NCI-H748 (cell line): ENCODE results near the gene ARMC7.
"Not testable (repeated sequence)": the region's sequence is repeated elsewhere in the genome, so short reads cannot be mapped to it uniquely, and the experiment has no call there.

Source experiments
- DNase-seq: peaks from one replicate; lab custom pipeline; 2025; ENCODE audit not compliant: unreplicated experiment; lab: John Stamatoyannopoulos, UW

ARMC7 gene

DNA sequence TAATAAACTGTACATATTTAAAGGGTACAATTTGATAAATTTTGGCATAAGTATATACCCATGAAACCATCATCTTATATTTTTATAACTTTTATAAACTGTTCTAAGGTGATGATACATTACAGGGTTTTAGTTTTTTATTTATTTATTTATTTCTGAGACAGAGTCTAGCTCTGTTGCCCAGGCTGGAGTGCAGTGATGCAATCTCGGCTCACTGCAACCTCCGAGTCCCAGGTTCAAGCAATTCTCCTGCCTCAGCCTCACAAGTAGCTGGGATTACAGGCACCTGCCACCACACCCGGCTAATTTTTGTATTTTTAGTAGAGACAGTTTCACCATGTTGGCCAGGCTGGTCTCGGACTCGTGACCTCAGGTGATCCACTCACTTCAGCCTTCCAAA is 18.2 kb downstream of the ARMC7 start:
- not testable (repeated sequence) for DNase-seq

DNA sequence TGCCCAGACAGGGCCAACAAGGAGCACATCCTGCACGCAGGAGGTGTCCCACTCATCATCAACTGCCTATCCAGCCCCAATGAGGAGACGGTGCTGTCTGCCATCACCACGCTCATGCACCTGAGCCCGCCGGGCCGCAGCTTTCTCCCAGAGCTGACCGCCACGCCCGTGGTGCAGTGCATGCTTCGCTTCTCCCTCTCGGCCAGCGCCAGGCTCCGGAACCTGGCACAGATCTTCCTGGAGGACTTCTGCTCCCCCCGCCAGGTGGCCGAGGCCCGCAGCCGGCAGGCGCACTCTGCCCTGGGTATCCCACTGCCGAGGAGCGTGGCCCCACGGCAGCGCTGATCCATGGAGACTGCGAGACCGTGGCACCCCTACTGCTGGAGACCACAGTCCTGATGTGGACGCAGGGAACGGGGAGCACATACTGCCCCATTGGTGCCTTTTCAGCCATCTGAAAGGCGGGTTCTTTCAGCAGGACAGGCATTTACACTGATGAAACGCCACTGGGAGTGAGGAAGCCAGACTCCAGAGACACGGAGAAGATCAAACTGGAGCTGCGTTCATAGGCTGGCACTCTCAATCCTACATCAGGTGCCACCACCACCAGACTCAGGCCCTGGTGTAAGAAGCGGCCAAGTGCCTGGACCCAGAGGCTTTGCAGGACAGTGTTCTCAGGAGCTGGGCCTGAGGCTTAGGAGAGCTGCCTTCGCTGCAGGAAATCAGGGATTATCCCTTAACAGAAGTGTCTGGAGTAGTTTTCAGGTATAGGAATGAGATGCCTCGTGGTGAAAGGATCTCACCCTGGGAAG is 19.1 kb downstream of the ARMC7 start:
- DNase-seq, result no peak

DNA sequence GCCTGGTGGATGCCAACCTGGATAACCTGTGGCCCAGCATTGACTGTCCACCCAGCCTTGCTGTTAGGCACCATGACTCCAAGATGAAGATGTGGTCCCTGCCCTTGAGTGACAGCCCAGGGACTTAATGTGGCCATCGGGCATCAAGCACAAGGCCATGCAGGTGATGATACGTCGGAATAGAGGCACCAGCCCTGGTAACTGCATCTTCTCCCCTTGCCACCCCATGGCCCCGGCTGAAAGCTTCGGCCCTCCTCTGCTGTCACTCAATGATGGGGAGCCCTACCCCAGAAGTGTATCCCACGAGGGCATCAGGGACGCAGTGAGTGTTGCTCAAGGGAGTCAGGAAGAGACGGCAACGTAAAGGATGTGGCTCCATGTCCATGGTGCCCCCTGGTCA is 19.8 kb downstream of the ARMC7 start:
- DNase-seq, result no peak

DNA sequence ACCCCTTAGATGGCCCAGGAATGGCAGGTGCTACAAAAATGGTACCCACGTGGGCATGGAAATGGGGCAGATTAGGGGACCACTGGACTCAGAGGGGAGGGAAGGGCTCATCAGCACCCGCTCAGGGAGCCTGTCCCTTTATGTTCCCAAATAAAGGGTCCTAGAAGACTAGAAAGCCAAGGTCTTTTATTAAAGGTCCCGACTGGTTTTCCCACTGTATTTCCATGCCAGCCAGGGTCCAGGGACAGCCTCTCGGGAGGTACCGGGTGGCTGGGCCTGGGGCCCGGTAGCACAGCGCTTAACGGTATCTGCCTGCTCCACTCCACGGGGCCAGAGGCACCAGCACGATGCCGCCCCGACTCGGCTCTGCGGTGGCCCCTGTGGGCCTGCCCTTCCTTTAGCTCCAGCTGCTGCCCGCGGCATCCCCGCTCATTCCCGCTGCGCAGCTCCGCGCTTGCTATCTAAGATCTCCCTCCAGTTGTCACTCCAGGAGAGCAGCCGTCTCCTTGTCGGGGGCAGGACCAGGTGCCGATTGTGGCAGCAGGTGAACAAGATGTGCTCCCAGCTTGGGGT is 20.4 kb downstream of the ARMC7 start:
- DNase-seq, result no peak

DNA sequence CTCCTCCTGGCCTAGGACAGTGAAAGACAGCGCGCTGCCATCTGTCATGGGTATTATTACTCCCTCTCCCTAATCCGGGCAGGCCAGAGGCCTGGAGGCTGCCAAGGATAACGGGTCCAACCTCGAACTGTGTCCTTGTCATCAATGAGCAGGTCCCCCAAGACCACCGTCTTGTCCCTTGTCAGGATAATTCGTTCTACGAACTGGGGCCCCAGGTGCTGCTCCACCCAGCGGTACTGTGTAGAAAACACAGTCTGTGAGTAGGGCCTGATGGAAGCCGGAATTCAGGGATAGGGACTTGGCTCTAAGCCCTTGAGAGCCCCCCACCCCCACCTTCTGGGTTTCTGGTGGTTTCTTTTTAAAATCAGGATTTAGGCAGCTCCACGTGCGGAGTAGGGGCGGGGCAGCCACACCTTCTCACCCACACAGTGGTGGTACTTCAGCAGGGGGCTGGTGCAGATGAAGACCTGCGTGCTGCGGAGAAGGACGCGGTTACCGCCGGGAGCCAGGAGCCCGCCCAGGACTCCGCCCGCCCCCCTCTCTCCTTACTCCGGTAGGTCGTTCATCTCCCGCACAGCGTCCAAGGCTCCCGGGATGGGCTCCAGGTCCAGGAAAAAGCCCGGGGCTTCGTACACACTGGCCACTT is 21.0 kb downstream of the ARMC7 start:
- peak; percentile 52 for DNase-seq

DNA sequence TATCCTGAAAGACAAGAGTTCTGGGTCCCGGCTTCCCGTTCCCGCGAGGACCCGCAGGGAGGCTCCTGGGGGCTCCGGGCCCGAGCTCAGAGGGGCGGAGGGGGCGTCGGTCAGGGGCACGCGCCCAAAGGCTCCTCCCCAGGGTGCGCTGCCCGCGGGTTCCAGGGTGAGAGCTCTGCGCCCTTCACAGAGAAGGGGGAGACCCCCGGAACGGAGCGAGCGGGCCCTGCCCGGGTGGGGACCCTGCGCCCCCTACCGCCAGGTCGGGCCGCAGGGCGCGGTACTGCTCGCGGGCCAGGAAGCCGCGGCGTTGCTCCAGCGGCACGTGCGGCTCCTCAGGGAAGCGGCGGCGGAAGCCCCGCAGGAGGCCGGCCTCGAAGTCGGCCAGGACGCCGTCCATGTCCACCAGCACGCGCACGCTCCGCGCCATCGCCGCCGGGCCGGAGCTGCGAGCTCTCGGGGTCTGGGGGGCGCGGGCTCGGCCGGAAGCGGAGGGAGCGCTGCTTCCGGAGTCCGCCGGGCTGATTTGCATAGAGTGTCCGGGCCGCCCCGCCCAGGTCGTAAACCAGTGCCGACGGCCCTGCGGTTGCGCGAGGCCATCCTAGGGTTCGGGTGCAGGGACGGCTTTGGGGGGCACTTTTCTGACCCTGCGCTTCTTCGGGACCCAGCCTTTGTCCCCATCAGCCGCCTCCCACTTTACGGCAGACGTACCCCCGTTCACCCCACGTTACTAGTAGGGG is 21.7 kb downstream of the ARMC7 start, which contains the start of gene NT5C:
TSS of gene NT5C (minus strand) at position 465 of the 740 bp plus-strand sequence. CDS start at position 430, 35 bp downstream.
- DNase-seq, result peak; percentile 86

DNA sequence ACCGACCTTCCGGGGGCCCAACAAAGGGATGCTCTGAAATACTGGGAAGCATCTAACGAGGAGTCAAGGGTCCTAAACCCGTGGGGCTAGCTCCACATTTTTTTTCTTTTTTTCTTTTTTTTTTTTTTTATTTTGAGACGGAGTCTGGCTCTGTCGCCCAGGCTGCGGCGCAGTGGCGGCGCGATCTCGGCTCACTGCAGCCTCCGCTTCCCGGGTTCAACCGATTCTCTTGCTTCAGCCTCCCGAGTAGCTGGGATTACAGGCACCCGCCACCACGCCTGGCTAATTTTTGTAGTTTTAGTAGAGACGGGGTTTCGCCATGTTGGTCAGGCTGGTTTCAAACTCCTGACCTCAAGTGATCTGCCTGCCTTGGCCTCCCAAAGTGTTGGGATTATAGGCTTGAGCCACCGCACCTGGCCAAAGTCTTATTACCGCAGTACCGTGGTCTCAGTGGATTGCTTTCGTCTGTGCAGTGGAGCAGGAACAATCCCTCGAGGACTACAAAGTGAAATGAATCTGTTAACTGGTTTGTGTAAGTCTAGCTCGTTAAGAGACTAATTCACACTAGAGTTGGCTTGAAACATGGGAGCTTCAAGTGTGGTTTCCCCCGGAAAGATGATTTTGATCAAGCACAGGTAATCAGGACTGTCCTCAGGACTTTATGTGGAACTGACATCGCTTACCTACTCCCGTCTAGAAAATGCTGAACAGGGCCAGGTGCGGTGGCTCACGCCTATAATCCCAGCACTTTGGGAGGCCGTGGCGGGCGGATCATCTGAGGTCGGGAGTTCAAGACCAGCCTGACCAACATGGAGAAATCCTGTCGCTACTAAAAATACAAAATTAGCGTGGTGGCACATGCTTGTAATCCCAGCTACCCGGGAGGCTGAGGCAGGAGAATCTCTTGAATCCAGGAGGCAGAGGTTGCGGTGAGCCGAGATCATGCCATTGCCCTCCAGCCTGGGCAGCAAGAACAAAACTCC is 22.5 kb downstream of the ARMC7 start:
- not testable (repeated sequence) for DNase-seq

DNA sequence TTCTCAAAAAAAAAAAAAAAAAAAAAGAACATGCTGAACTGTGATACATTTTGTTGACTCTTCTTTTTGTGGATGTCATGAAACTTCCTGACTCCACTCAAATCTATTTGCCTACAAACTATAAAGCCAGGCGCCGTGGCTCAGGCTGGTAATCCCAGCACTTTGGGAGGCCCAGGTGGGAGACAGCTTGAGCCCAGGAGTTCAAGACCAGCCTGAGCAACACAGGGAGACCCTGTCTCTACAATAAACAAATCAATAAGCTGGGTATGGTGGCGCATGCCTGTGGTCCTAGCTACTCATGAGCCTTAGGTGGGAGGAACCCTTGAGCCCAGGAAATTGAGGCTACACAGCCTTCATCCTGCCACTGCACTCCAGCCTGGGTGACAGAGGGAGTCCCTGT is 23.2 kb downstream of the ARMC7 start:
- no peak for DNase-seq

DNA sequence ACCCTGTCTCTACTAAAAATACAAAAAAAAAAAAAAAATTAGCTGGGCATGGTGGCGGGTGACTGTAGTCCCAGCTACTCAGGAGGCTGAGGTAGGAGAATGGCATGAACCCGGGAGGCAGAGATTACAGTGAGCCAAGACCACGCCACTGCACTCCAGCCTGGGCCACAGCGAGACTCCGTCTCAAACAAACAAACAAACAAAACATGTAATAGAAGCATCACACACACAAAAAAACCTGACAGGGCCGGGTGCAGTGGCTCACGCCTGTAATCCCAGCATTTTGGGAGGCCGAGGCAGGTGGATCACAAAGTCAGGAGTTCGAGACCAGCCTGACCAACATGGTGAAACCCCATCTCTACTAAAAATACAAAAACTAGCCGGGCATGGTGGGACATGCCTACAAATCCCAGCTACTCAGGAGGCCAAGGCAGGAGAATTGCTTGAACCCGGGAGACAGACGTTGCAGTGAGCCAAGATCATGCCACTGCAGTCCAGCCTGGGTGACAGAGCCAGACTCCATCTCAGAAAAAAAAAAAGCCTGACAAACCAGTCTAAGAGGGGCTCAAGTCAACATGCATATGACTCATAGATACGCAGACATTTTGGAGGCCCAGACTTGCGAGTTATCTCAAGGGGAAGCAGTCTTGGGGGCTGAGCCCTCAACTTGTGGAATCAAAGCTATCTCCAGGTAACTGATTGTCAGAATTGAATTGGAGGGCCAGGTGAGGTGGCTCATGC is 24.0 kb downstream of the ARMC7 start:
- not testable (repeated sequence) for DNase-seq

DNA sequence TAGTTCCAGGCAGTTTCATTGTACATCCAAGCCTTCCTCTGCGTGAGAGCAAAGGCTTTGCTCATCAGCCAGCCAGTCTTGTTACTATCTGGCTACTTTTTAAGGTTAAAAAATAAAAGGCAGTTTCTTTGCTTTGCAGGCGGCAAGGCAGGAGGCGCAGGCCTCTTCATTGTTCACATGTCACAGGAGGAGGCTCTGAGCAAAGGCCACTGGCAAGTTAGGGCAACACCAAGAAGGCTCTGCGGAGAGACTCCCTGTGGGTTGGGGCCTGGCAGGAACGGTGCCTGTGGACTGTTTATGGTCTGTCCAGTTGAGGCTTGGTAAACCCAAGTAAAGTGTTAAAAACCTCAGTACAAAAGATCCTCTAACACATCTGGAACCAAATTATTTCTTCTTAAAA is 25.7 kb downstream of the ARMC7 start:
- DNase-seq, result no peak

DNA sequence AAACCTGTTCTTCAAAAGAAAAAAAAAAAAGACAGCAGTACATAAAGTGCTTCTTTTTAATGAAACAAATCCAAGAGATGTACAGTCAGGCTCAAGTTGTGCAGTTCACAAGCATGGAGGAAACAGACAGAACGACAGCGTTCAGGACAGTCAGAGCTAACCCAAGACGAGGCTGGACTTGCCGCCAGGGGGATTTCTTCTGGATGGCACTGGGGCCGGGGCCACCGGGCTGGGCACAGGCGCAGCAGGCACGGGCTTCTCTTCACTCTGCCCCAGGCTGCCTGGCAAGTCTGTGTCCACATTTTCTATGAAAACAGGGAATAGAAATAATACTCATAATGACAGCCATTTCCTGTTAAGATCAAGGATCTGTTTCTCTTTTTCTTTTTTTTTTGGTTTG is 26.2 kb downstream of the ARMC7 start:
- no peak for DNase-seq

DNA sequence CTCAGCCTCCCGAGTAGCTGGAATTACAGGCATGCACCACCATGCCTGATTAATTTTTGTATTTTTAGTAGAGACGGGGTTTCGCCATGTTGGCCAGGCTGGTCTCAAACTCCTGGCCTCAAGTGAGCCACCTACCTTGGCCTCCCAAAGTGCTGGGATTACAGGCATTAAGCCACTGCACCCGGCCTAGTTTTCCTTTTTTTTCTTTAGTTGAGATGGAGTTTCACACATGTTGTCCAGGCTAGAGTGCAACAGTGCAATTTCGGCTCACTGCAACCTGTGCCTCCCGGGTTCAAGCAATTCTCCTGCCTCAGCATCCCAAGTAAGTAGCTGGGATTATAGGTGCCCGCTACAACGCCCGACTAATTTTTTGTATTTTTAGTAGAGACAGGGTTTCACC is 28.0 kb downstream of the ARMC7 start:
- DNase-seq, result not testable (repeated sequence)

DNA sequence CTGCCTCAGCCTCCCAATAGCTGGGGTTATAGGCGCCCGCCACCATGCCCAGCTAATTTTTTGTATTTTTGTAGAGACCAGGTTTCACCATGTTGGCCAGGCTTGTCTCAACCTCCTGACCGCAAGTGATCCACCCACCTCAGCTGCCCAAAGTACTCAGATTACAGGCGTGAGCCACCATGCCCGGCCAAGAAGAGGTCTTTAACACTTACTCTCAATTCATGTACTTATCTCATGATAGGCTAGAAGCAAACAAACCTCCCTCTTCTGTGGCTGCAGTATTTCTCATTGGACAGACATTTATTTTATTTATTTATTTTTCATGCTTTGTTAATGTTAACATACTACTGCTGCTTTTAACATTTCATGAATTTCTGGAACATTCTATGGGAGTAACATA is 28.8 kb downstream of the ARMC7 start:
- no peak for DNase-seq

DNA sequence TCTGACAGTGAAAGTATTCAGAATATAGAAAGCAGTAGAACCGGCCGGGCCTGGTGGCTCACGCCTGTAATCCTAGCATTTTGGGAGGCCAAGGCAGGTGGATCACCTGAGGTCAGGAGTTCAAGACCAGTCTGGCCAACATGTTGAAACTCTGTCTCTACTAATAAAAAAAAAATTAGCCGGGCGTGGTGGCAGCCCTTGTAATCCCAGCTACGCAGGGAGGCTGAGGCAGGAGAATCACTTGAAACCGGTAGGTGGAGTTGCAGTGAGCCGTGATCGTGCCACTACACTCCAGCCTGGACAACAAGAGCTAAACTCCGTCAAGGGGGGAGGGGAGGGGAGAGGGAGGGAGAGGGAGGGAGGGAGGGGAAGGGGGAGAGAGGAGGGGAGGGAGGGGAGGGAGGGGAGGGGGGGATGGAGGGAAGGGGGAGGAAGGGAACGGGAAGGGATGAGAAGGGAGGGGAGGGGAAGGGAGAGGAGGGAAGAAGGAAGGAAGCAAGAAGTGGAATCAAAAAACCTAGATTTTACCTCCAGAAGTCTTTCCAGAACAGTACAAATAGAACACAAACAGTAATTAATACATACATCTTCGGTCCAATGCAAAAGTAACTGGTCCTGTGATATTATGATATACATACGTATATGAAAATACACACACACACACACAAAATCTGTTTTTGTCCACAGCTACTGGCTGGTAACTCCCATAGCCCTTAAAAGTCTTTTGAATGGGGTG is 32.6 kb downstream of the ARMC7 start:
- DNase-seq, result no peak

DNA sequence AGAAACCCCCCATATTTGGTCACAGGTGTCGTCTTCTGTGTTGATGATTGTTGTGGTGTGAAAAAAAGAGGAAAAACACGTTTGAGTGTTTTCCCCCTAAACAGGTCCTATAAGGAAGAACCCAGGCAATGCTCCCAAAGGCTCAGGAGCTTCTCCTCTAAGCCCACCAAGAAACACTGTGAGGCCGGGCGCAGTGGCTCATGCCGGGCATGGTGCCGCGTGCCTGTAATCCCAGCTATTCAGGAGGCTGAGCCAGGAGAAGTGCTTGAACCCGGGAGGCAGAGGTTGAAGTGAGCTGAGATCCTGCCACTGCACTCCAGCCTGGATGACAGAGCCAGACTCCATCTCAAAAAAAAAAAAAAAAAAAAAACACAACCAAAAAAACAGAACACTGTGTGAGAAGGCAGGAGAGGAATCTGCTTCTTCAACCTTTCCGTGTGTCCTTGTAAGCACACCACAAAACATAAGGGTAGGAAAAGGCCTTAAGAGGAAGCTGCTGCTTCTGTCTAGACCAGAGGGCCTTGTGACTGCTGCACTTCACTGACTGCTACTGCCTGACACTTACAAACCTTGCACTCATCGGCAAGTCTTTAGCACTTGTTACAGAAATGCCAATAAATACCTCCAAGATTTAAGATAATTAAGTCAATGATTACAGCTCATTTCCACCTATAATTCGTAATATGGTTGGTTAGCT is 35.2 kb downstream of the ARMC7 start:
- no peak for DNase-seq

DNA sequence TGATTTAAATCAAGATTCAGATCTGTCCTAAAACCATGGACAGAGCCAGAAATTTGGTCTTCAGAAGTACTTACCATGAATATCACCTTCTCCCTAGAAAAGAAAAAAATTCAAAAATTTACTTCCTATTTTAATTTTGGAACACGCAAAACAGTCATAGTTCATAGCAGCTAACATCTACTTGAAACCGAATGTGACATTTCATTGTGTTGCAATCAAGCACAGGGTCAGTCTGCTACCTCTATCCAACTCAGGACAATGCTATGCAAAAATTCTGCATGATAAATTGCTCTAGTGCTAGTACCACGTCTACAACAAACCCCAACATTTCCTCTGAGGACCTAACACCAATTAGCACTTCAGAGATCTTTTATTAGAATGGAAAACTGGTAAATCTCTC is 36.8 kb downstream of the ARMC7 start:
- no peak for DNase-seq

DNA sequence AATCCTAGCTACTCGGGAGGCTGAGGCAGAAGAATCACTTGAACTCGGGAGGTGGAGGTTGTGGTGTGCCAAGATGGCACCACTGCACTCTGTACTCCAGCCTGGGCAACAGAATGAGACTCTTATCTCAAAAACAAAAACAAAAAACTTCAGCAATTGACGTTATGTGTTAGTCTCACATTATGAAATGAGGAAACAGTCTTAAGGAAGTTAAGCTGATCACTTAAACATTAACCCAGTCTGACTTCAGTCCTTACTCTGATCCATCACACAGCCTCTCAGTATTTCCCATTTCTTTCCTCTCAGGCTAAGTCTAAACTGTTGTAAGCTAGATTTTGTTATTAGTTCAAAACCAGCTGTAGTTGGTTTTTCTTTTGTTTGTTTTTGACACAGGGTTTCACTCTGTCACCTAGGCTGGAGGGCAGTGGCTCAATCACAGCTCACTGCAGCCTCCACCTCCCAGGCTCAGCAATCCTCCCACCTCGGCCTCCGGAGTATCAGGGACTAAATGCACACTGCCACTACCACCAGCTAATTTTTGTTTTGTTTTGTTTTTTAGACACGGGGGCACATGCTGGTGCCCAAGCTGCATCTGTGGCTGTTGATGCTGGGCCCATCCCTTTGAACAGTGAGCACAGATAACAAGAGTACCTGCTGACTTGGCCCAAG is 38.2 kb downstream of the ARMC7 start:
- no peak for DNase-seq

DNA sequence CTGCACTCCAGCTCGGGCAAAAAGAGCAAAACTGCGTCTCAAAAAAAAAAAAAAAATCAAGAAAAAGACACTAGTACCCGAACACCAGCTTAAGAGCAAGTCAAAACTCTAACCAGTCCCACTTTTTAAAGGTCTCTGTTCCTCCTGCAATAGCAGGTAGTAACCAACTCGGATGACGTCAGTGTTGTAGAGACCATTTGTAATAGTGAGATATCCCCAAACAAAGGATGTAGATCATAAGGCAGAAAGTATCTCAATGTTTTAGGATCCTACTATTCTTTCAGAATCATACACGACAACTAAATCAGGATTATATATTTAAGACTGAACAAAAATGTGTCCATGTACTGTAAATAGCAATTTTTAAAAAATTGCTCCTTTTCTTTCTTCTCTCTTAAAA is 42.2 kb downstream of the ARMC7 start:
- no peak for DNase-seq
